Stimulated activated CD8-positive, alpha-beta memory T cell treated with anti-CD3 and anti-CD28 coated beads, Interleukin-12 subunit alpha, Interleukin-12 subunit beta, amount 100 ng/mL, for 24 hours (primary cell): Measurements from ENCODE around the gene ARL5C.

Experiments used
- DNase-seq: peaks from one replicate; pipeline ENCODE4 v3.0.0-alpha.2; 2020; ENCODE audit errors: extremely low read depth

ARL5C gene

DNA sequence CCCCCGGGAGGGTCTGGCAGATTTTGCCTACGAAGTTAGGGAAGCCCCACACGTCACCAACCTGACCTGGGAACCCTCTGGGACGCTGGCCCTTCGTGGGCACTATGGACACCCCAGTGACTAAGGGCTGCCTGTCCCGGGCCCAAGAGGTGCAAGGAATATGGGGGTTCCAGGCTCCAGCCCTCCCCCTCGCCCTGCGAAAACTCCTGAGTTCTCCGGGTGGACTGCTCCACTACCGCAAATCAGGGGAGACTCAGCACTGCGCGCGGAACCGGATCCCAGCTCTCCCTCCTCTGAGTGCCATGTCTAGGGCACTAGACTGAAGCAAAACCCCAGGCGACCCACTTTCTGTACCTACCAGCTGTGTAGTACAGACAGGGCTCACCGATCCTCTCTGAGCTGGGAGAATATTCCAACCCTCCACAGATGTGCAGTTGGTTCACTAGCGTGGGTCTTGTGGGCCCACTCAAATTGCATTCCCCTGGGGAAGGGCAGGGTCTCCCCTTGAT lies at the start of gene ARL5C:
TSS of gene ARL5C (minus strand) at position 321 of the 509 bp plus-strand sequence. CDS start 401 bp downstream, outside the sequence.
- no peak for DNase-seq

GRCh38 chr17:39213852-39214251 lies 47.9 kb upstream of the ARL5C start:
- no peak for DNase-seq

DNA sequence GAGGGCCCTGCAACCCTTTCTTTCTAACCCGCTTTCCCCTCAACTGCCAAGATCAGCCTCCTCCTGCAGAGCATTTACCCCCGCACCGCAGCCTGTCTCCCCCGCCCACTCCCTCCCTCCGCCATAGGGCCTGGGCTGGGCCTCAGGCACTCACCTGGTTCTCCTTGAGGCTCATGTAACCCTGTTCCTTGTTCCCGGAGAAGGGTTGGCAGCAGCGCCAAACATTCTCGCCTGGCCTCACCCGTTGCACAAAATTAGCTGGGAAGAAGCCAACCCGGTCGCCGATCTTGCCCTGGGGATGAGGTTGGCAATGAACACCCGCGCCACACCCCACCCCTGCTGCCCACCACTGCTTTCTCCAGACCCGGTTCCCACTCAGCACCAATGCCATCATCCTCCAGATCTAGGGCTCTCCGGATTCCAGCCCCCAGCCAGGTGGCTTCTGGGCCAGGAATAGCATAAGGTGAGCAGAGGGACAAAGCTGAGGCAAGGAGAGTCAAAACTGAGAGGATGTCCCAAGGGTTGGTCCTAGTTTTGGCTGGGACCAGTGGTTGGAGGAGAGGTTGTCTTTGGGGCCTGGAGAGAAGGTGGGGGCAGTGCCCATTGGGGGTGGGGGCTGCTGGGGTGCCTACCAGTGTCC lies 47.0 kb upstream of the ARL5C start:
- DNase-seq, result no peak

DNA sequence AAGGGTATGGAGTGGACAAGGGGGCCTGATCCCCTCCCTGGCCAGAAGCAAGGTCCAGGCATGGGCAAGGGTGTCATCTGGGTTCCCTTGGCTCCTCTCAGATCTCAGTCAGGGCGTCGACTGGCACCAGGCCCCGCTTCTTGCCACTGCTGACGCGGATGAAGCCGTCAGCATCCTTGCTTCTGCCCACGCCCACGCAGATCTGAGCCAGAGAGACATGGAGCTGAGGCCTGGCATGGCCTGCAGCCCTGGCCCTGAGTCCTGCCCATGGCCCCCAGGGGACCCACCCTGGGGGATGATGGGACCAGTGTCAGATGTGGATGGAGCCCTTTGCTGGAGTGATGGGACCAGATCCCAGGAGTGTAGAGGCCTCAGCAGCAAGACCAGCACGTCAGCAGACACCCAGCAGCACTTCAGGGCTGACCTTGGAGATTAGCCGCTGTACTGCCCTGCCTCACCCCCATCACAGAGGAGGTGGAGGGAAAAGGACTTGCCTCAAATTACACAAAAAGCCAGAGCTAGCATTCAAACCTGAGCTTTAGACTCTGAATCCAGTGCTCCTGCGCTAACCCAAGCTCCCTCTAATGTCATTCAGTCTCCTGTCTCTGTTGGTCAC lies 46.3 kb upstream of the ARL5C start:
- DNase-seq, result no peak

DNA sequence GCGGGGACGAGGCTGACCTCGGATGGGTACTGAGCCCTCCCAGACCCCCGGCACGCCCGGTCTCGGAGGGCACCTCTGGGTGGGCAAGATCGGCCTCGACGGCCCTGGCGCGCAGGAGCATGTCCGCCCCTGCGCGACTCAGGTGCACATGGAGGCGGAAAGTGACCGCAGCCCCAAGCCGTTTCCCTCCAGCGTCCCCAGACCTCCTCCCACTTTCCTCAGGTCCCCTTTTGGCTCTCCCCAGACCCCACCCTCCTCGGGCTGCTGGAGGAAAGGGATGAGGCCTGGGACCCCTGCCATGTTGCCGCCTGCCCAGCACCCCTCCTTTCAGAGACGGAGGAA lies 44.1 kb upstream of the ARL5C start:
- DNase-seq, result no peak

DNA sequence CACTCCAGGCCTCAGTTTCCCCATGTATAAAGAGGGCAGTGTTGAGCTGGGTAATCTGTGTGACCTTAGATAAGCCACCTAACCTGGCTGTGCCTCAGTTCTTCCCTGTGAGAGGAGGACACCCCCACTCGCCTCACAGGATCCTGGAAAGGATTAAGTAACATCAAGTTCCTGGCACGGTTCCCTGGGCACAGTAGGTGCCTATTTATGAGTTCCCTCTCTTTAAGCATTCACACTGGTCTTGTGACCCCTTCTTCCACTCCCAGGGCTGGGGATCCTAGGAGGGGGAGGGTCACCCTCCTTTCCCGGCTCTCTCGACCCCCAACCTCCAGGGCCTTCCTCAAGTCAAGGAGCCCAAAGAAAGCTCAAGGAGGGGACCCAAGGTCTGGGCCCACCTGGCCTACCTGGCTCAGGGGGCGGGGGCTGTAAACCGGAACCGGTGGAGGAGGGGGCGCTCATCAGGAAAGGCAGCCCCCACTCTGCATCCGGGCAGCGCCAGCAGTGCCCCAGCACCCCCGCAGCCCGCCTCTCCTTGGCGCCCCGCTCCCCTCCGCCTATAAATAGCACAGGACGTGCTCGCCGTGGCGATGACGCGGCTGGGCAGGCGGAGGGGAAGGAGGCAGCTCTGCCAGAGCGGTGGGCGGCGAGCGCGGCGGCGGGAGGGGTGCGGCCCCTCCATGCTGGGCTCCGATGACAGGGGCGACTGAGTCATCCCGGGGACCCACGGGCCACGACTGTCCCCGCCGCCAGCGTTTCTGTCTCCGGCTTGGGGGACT lies 43.5 kb upstream of the ARL5C start:
- DNase-seq, result peak; percentile 52

GRCh38 chr17:39208893-39209292 lies 42.9 kb upstream of the ARL5C start:
- no peak for DNase-seq

DNA sequence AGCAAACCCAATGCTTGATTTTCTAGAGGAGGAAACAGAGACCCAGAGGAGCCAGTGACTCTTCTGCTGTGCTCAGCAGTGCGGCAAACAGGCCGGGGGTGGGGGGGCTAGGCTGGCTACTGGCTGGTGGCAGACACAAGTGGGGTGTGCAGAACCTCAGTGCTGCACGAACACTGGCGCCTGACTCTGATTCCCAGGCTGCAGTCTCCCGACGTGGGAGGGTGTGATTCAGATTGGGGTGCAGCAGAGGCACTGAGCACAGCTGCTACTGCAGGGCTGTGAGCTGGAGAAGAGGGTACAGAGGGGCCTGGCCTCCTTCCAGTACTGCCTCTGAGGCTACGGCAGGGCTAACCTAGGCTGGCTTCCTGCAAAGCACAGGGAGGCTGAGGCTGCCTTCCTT lies 42.2 kb upstream of the ARL5C start:
- DNase-seq, result no peak

GRCh38 chr17:39205112-39205526 lies 39.2 kb upstream of the ARL5C start:
- DNase-seq, result no peak

DNA sequence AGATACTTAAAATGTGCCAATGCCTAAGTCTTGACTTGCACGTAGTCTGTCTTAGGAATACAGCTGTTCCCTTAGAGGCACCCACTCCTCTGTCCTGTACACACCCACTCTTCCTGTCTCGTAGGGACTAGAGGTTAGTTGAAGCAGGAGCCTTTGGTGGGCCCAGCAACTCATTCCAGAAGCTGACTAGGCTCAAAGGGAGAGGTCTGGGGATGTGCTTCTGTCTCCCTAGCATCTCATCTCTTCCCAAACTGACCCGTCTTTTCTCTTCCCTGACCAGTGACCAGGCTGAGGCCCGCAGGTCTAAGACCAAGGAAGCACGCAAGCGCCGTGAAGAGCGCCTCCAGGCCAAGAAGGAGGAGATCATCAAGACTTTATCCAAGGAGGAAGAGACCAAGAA lies 38.3 kb upstream of the ARL5C start:
- DNase-seq, result no peak

- DNase-seq, result no peak
Observed at GRCh38 chr17:39200957-39201510, 35.1 kb upstream of the ARL5C start.

GRCh38 chr17:39200070-39200879 lies 34.3 kb upstream of the ARL5C start, which contains the start of gene RPL19:
Gene RPL19, plus strand, starts transcription at chr17:39200283. Its CDS starts 62 bp downstream, at chr17:39200345.
- peak; percentile 60 for DNase-seq

GRCh38 chr17:39199820-39200069 lies 33.8 kb upstream of the ARL5C start:
- DNase-seq, result peak; percentile 84

- DNase-seq, result no peak
Observed at GRCh38 chr17:39198186-39198566, 32.2 kb upstream of the ARL5C start.

- peak; percentile 44 for DNase-seq
Observed at GRCh38 chr17:39197380-39198185, 31.6 kb upstream of the ARL5C start, which contains the start of gene CACNB1. Gene CACNB1, minus strand, starts transcription at chr17:39197669. Its CDS starts 174 bp downstream, at chr17:39197495.

- no peak for DNase-seq
Observed at GRCh38 chr17:39196808-39197291, 30.9 kb upstream of the ARL5C start.

- DNase-seq, result no peak
Observed at GRCh38 chr17:39196241-39196807, 30.4 kb upstream of the ARL5C start.

GRCh38 chr17:39195568-39196160 lies 29.7 kb upstream of the ARL5C start:
- DNase-seq, result no peak

DNA sequence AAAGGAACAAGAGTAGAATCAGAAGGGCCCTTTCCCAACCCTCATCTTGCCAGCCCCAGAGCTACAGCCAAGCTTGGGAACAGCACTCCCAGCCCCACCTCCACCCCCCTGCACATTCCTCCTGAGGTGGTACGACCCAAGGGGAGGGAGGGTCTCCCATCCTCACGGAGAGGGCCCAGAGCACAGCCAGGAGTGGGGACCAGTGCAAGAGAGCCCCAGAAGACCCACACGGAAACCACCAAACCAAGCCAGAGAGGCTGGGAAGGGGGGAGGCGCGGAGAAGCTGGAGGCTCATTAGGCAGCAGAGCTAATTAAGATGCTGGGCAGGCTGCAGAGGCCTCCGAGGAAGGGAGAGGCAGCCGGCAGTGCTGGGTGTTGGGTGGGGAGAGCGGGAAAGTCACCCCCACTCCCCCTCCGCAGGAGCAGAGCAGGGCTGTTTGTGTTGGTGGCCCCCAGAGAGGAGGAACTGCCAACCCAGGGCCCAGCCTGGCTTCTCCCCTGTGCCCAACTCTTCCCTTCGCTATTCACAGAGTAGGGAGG lies 29.1 kb upstream of the ARL5C start:
- no peak for DNase-seq
